WTC11 (cell line): Measurements from ENCODE around the gene WTAP. TPM values are rescaled to one million over a fixed set of nuclear protein-coding genes. Genes with fewer than 3 reads are reported as not detected.
A peak's percentile ranks its signal among the peaks of the same experiment; 100 is the strongest.
"Not testable (repeated sequence)": the region's sequence is repeated elsewhere in the genome, so short reads cannot be mapped to it uniquely, and the experiment has no call there.

Experiments
- ATAC-seq: fragments of 200-7000 bp; cut with Tn5 transposase; 2 replicates; pipeline ENCODE4 v1.10.0; 2021; ENCODE audit warnings: mild to moderate bottlenecking, moderate library complexity
- CTCF ChIA-PET: fragments of 300-600 bp; sonication (Branson Sonifier 250); formaldehyde crosslinking; loops from one replicate; lab custom pipeline; 2021; ENCODE audit warnings: antibody characterized with exemption; lab: Charles Lee
- POLR2A ChIA-PET: fragments of 350-600 bp; sonication (Branson Sonifier 250); formaldehyde crosslinking; loops from one replicate; lab custom pipeline; 2021; ENCODE audit warnings: antibody characterized with exemption; lab: Charles Lee
- DNase-seq: peaks from one replicate; pipeline ENCODE4 v3.0.0; 2021; ENCODE audit warnings: low spot score
- H3K27ac Mint-ChIP-seq: 2 replicates; pipeline ENCODE4 v1.8.0; 2021; ENCODE audit warnings: mixed read lengths
- H3K27me3 Mint-ChIP-seq: 2 replicates; pipeline ENCODE4 v1.8.0; 2021; ENCODE audit warnings: low read depth, mild to moderate bottlenecking, moderate library complexity, mixed read lengths
- H3K36me3 Mint-ChIP-seq: 2 replicates; pipeline ENCODE4 v1.8.0; 2021; ENCODE audit warnings: mixed read lengths
- H3K4me1 Mint-ChIP-seq: 2 replicates; pipeline ENCODE4 v1.8.0; 2022; ENCODE audit warnings: mixed read lengths
- H3K4me3 Mint-ChIP-seq: 2 replicates; pipeline ENCODE4 v1.8.0; 2021; ENCODE audit warnings: mild to moderate bottlenecking, moderate library complexity, mixed read lengths
- H3K9me3 Mint-ChIP-seq: 2 replicates; pipeline ENCODE4 v1.8.0; 2021; ENCODE audit warnings: mixed read lengths
- AR ChIP-seq: fragments of 250-450 bp; sonication (Bioruptor Pico); IDR thresholded peaks from 2 replicates; pipeline ENCODE4 v1.9.0; 2021; ENCODE audit warnings: mild to moderate bottlenecking
- FOXJ3 ChIP-seq: sonication (generic); formaldehyde crosslinking; IDR thresholded peaks from 2 replicates; pipeline ENCODE4 v1.9.0; 2021; ENCODE audit warnings: missing genetic modification reagents, mild to moderate bottlenecking, borderline replicate concordance
- FOXP1 ChIP-seq: sonication (generic); formaldehyde crosslinking; IDR thresholded peaks from 2 replicates; pipeline ENCODE4 v1.8.0; 2022; ENCODE audit warnings: missing genetic modification reagents, mild to moderate bottlenecking, moderate library complexity, borderline replicate concordance
- MYBL2 ChIP-seq: sonication (generic); formaldehyde crosslinking; IDR thresholded peaks from 2 replicates; pipeline ENCODE4 v1.8.1; 2023; ENCODE audit warnings: mild to moderate bottlenecking, moderate library complexity, missing genetic modification reagents
- NR3C1 ChIP-seq: sonication (generic); formaldehyde crosslinking; conservative IDR thresholded peaks from 2 replicates; pipeline ENCODE4 v1.8.1; 2023; ENCODE audit warnings: low read depth, mild to moderate bottlenecking, missing genetic modification reagents
- SP1 ChIP-seq: sonication (generic); formaldehyde crosslinking; conservative IDR thresholded peaks from 2 replicates; pipeline ENCODE4 v1.8.1; 2022; ENCODE audit warnings: missing genetic modification reagents
- USF2 ChIP-seq: sonication (generic); formaldehyde crosslinking; IDR thresholded peaks from 2 replicates; pipeline ENCODE4 v1.8.1; 2023; ENCODE audit warnings: mild to moderate bottlenecking, missing genetic modification reagents, moderate library complexity
- ZNF121 ChIP-seq: sonication (generic); formaldehyde crosslinking; IDR thresholded peaks from 2 replicates; pipeline ENCODE4 v1.8.0; 2023; ENCODE audit warnings: missing genetic modification reagents
- ZNF423 ChIP-seq: fragments of 250-450 bp; sonication (Bioruptor Pico); IDR thresholded peaks from 2 replicates; pipeline ENCODE4 v2.1.2; 2022; ENCODE audit warnings: mild to moderate bottlenecking, moderate library complexity
- ZNF425 ChIP-seq: fragments of 250-450 bp; sonication (Bioruptor Pico); conservative IDR thresholded peaks from 2 replicates; pipeline ENCODE4 v1.9.0; 2021; ENCODE audit warnings: mild to moderate bottlenecking
- ZNF671 ChIP-seq: fragments of 250-450 bp; sonication (Bioruptor Pico); IDR thresholded peaks from 2 replicates; pipeline ENCODE4 v1.8.0; 2021; ENCODE audit warnings: mild to moderate bottlenecking
- total RNA-seq: library from RNA; stranded (reverse); gene quantifications from 3 replicates; pipeline ENCODE4 v1.2.3, GENCODE V29; 2021

Gene WTAP
- total RNA-seq, 1 experiment from 2014 or later, result 88.8 TPM

GRCh38 chr6:159729598-159730331 lies 2.5 kb downstream of the WTAP start:
- Mint-ChIP-seq H3K4me3 (peak overlapping the region; percentile 89), H3K36me3 (peaks cover 9% of the 10 kb centered on the region), H3K4me1 (peaks cover 37% of the 10 kb centered on the region), H3K27me3 (no peaks in the 10 kb centered on the region), H3K27ac (peak overlapping the region; percentile 82), H3K9me3 (no peaks in the 10 kb centered on the region)
- POLR2A ChIA-PET, result interaction anchor here (0.6 to 1.7 kb wide), 3 partner anchors 31 to 60 kb away, joined by 3 to 5 read pairs (median 3); partner anchors contain the start of genes MRPL18 and TCP1
- TF ChIP-seq SP1 (CRISPR knock-in tag), result no peak
- CTCF ChIA-PET, result interaction anchor here (0.6 kb wide), 1 partner anchor 11 kb away, joined by 4 read pairs; no protein-coding TSS in a partner anchor
- ATAC-seq (no peak), DNase-seq (no peak)

GRCh38 chr6:159730332-159730676 lies 3.0 kb downstream of the WTAP start:
- TF ChIP-seq ZNF425 (CRISPR knock-in tag), result no peak
- H3K4me1 Mint-ChIP-seq, result peaks cover 37% of the 10 kb centered on the region
- CTCF ChIA-PET, result interaction anchor here (0.6 kb wide), 1 partner anchor 10 kb away, joined by 4 read pairs; no protein-coding TSS in a partner anchor
- peaks cover 9% of the 10 kb centered on the region for H3K36me3 Mint-ChIP-seq
- peak overlapping the region; percentile 24 for H3K4me3 Mint-ChIP-seq
- H3K9me3 Mint-ChIP-seq, result no peaks in the 10 kb centered on the region
- no peak for DNase-seq
- no peak for ATAC-seq
- H3K27ac Mint-ChIP-seq, result peak overlapping the region; percentile 45; the same call in 1 of the 2 replicates
- H3K27me3 Mint-ChIP-seq, result no peaks in the 10 kb centered on the region
- POLR2A ChIA-PET, result interaction anchor here (0.6 to 1.4 kb wide), 2 partner anchors 30 to 58 kb away, joined by 3 read pairs; no protein-coding TSS in a partner anchor

GRCh38 chr6:159732550-159732949 lies 5.2 kb downstream of the WTAP start:
- DNase-seq, ATAC-seq, CTCF ChIA-PET, H3K36me3 Mint-ChIP-seq, H3K27me3 Mint-ChIP-seq, H3K27ac Mint-ChIP-seq, H3K9me3 Mint-ChIP-seq, H3K4me3 Mint-ChIP-seq: not testable (repeated sequence)
- POLR2A ChIA-PET, result interaction anchor here (1.9 kb wide), 1 partner anchor 28 kb away, joined by 5 read pairs; the partner anchor contains the start of gene ACAT2
- H3K4me1 Mint-ChIP-seq, result peaks cover 30% of the 10 kb centered on the region

GRCh38 chr6:159733395-159733794 lies 6.1 kb downstream of the WTAP start:
- H3K9me3 Mint-ChIP-seq, H3K36me3 Mint-ChIP-seq, DNase-seq, ATAC-seq, CTCF ChIA-PET, H3K27me3 Mint-ChIP-seq, H3K4me3 Mint-ChIP-seq, H3K27ac Mint-ChIP-seq: not testable (repeated sequence)
- peaks cover 30% of the 10 kb centered on the region for H3K4me1 Mint-ChIP-seq
- POLR2A ChIA-PET, result interaction anchor here (1.9 kb wide), 1 partner anchor 28 kb away, joined by 5 read pairs; the partner anchor contains the start of gene ACAT2

GRCh38 chr6:159736908-159737307 lies 9.6 kb downstream of the WTAP start:
- peaks cover 8% of the 10 kb centered on the region; the same call in 1 of the 2 replicates for H3K4me1 Mint-ChIP-seq
- H3K4me3 Mint-ChIP-seq, result no peak overlapping the region
- ChIA-PET CTCF (no interaction called here), POLR2A (no interaction called here)
- H3K9me3 Mint-ChIP-seq, result no peaks in the 10 kb centered on the region
- H3K36me3 Mint-ChIP-seq, result peaks cover 30% of the 10 kb centered on the region
- ATAC-seq (no peak), DNase-seq (no peak)
- no peak overlapping the region for H3K27ac Mint-ChIP-seq
- H3K27me3 Mint-ChIP-seq, result no peaks in the 10 kb centered on the region
- TF ChIP-seq ZNF121 (CRISPR knock-in tag) (peak; percentile 96), AR (CRISPR knock-in tag) (no peak), MYBL2 (CRISPR knock-in tag) (no peak)

- TF ChIP-seq FOXJ3 (CRISPR knock-in tag), result no peak
- no peak for TF ChIP-seq MYBL2 (CRISPR knock-in tag)
- TF ChIP-seq NR3C1 (CRISPR knock-in tag), result no peak
- TF ChIP-seq SP1 (CRISPR knock-in tag), result no peak
- TF ChIP-seq ZNF121 (CRISPR knock-in tag), result no peak
- TF ChIP-seq USF2, result no peak
- no peak for TF ChIP-seq FOXP1
- TF ChIP-seq ZNF423 (CRISPR knock-in tag), result no peak
- no peak for TF ChIP-seq ZNF671
- ATAC-seq (no peak), DNase-seq (no peak)
- H3K36me3 Mint-ChIP-seq, result peaks cover 48% of the 10 kb centered on the region
- no peaks in the 10 kb centered on the region for H3K9me3 Mint-ChIP-seq
- ChIA-PET POLR2A (interaction anchor here (0.7 kb wide), 1 partner anchor 54 kb away, joined by 7 read pairs; no protein-coding TSS in a partner anchor), CTCF (no interaction called here)
- no peaks in the 10 kb centered on the region for H3K4me1 Mint-ChIP-seq
- no peak overlapping the region for H3K4me3 Mint-ChIP-seq
- H3K27me3 Mint-ChIP-seq, result no peaks in the 10 kb centered on the region
- no peak overlapping the region for H3K27ac Mint-ChIP-seq
Observed at GRCh38 chr6:159739341-159739740, 12.0 kb downstream of the WTAP start.
